ENCODE results near the gene DUSP8.

DNA sequence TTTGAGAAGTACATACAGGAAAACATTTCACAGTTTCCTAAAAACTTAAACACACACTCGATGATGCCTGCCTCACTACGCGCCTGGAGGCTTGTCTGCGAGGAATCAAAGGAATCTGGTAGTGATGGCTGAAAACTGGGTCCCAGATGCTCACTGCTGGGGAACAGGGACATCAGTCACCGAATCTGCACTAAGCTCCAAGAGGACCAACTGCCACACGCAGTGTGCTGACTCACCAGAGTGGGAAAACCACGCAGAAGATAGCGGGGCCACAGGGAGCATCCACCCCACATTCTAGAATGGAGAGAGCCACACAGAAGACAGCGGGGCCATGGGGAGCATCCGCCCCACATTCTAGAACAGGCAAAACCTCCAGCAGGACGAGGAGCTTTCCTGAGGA, 61.1 kb downstream of the DUSP8 start:
- no peak for TF ChIP-seq CTCF (conservative IDR thresholded peaks at IDR 0.05)
- no peak for TF ChIP-seq ZFX (IDR thresholded peaks at IDR 0.05)

Measured in C4-2B (cell line).